HG02763 (cell line): Measurements from ENCODE around the gene RAVER1.

Source experiments
- ATAC-seq: cut with Tn5 transposase; IDR thresholded peaks from one replicate; pipeline ENCODE4 v1.9.1; 2021; ENCODE audit warnings: mild to moderate bottlenecking, moderate library complexity; ENCODE audit not compliant: unreplicated experiment

The RAVER1 gene

GRCh38 chr19:10320602-10321416 lies 12.5 kb downstream of the RAVER1 start:
- ATAC-seq: no peak

- no peak for ATAC-seq
These were observed 14.3 kb downstream of the RAVER1 start for GRCh38 chr19:10318807-10319682.

GRCh38 chr19:10317857-10318462 lies 15.4 kb downstream of the RAVER1 start:
- no peak for ATAC-seq

GRCh38 chr19:10317045-10317856 lies 16.1 kb downstream of the RAVER1 start:
- no peak for ATAC-seq

- no peak for ATAC-seq
These were observed 16.9 kb downstream of the RAVER1 start for GRCh38 chr19:10316229-10317044.

- ATAC-seq: peak; percentile 72
These were observed 17.8 kb downstream of the RAVER1 start, which contains the start of gene FDX2 for GRCh38 chr19:10315335-10316214. Gene FDX2, minus strand, starts transcription at chr19:10316015. Its CDS starts 19 bp downstream, at chr19:10315996.

GRCh38 chr19:10309423-10309822 lies 23.9 kb downstream of the RAVER1 start, which contains the start of gene ZGLP1:
Gene ZGLP1, minus strand, starts transcription at chr19:10309815.
- ATAC-seq: no peak

- ATAC-seq: no peak
These were observed 27.0 kb downstream of the RAVER1 start for GRCh38 chr19:10306327-10306726.

GRCh38 chr19:10305139-10305806 lies 28.1 kb downstream of the RAVER1 start:
- no peak for ATAC-seq

- no peak for ATAC-seq
These were observed 33.5 kb downstream of the RAVER1 start for GRCh38 chr19:10299545-10300458.

GRCh38 chr19:10295847-10296591 lies 37.3 kb downstream of the RAVER1 start:
- no peak for ATAC-seq

GRCh38 chr19:10295305-10295846 lies 38.0 kb downstream of the RAVER1 start:
- ATAC-seq: no peak

- no peak for ATAC-seq
These were observed 39.0 kb downstream of the RAVER1 start for GRCh38 chr19:10294368-10294697.

- ATAC-seq: no peak
These were observed 39.5 kb downstream of the RAVER1 start for GRCh38 chr19:10293637-10294367.

- ATAC-seq: no peak
These were observed 40.3 kb downstream of the RAVER1 start for GRCh38 chr19:10292789-10293636.
